Measurements from ENCODE around the gene IL17RB.

Gene IL17RB

DNA sequence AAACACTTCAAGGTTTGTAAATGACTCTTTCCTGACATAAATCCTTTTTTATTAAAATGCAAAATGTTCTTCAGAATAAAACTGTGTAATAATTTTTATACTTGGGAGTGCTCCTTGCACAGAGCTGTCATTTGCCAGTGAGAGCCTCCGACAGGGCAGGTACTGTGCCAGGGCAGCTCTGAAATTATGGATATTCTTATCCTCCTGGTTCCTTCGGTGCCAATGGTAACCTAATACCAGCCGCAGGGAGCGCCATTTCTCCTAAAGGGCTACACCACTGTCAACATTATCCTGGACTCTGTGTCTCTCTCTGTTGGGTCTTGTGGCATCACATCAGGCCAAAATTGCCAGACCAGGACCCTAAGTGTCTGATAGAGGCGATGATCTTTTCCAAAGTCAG, 33.1 kb upstream of the IL17RB start:
- DNase-seq = no peak

GRCh38 chr3:53813876-53814275, 32.5 kb upstream of the IL17RB start:
- DNase-seq = no peak

- no peak for DNase-seq
Measured at GRCh38 chr3:53815067-53815466, 31.3 kb upstream of the IL17RB start.

DNA sequence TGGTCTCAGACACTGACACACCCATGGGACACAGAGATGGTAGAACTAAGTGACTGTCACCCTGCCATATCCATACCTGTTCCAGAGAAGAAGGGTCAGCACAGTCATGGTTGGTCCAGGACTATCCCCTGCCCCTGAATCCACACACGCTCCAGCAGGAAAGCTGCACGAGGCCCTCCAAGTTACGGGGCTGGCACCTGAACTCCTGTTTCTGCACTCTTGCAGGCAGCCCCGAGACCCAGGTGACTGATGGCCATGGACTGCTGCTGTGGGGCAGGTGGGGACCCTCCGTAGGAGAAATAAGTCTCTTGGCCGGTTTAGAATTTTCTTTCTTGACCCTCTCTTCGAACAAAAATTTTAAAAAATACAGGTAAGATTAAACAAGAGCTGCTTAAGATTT, 30.7 kb upstream of the IL17RB start:
- DNase-seq = no peak

DNA sequence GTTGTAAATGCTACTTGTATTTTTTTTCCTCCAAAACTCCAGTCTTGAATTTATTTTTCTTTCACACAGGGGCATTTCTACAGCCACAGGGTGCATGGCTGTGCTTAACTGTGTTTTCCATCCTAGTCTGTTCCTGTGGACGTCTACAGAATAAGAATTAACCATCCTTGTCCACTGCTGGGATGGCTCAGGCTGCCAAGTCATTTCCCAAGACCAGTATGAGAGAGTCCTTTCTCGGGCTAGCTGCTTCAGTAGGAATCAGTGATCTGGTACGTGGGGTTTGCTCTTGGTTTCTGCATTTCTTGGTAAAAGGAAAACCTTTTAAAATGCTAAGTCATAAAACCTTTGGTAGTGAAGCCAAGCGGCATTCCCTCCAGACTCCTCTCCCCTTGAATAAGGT, 29.9 kb upstream of the IL17RB start:
- no peak for DNase-seq

- DNase-seq = no peak
Measured at GRCh38 chr3:53817211-53817610, 29.2 kb upstream of the IL17RB start.

GRCh38 chr3:53817809-53818208, 28.6 kb upstream of the IL17RB start:
- no peak for DNase-seq

DNA sequence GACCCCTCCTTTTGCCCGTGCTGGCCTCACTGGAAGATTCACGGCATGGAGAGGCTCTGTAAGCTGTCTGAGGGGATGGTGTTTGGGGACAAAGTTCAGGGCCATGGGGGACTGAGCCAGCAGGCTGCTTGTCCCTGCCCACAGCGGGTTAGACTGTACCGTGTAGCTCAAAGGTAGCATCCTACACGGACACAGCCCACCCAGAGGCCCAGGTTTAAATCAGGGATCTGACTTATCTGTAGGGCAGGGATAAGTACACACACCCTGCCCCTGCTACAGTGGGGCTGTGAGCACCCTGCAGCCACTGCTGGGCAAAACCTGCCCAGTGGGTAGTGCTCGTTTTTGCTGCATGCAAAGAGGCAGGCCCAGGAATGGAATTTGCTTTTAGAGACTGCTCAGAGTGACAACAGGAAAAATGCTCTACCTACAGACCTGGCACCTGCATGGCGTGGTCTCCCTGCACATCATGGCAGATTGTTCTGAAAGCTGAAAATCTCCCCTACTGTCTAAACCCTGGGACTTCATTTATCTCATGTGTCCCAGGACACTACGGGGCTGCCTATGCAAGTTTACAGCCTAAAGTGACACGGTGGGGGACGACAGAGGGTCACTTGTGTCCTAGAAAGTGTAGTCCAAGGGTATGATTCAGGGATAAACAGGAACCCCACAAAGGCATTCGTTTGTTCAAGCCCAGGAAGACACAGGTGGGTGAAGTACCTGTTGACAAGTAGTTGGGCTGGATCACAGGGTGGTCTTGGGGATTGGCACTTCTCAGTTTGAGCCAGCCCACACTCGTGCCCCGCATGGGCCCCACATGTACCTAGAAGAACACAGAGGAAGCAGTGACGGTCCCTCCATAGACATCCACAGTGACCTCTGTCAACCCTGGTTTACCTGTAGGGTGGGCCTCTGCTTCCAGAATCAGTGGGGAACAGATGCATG, 27.9 kb upstream of the IL17RB start:
- DNase-seq = no peak

DNA sequence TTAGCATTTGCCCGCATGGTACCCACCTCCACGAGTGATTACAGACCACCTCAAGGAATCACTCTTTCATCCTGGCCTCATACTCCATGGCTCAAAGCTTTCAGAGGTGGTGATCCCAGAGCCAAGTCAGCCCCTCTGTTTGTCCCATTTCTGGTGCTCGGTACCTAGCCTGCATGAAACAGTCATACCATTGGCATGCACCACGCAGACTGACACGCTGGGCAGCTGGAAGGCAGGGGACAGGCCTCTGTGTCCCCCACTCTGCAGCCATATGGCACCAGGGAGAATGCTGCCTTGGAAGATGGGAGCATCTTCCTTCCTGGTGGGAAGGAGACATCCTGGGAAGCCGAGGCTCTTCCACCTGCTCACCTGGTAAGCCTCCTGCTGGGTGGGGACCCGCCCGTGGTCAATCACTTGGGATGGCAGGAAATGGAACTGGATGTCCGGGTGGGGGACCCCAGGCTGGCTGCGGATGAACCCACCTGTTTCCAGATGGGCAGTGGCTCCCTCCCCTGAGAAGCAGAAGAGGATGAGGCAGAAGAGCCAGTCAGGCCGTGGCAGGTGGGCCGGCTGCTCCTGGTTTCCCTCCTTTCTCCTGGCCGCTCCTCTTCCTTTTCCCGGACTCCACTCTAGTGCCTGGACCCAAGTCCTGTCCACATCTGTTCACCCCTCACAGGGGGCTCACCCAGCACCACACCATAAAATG, 27.1 kb upstream of the IL17RB start:
- no peak for DNase-seq

- DNase-seq = no peak
Measured at GRCh38 chr3:53820084-53820483, 26.3 kb upstream of the IL17RB start.

DNA sequence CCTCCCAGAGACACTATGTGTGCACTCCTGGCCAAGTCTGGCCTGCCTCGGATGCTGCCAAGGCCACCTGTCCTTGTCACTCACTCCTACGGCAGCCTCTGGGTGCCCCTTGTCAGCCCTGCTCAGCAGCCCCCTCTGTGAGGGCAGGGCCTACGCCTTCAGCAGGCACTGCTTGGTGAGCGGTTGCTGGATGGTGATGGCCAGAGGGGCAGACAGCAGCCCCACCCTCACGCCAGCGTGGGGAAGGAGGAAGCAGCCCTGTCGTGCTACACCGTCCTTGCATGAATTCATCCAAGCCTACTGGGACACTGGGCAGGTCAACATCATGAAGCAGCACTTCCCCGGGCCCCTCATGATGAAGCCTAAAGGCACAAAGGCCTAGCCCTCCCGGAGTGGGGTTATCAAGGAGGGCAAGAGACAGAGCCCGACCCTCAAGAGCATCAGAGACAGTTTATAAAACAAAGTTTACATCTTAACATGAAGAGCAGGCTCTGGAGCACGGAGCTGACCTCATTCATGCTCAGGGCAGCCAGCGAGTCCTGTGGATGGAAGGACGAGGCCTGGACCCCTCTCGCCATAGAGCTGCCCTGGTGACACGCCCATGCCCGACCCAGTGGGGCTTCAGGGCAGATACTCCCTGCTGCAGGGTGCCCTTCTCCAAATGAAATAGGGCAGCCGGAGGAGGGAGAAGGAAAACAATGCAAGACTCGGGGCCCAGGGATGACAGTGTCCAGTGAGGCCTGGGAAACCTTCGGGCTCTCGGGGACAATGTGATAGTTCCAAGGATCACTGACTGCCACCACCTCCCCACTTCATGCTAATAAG, 25.4 kb upstream of the IL17RB start:
- DNase-seq = no peak

GRCh38 chr3:53821631-53822121, 24.7 kb upstream of the IL17RB start:
- DNase-seq = no peak

GRCh38 chr3:53822331-53822741, 24.0 kb upstream of the IL17RB start:
- DNase-seq = no peak

GRCh38 chr3:53823026-53823955, 23.1 kb upstream of the IL17RB start:
- DNase-seq = no peak

DNA sequence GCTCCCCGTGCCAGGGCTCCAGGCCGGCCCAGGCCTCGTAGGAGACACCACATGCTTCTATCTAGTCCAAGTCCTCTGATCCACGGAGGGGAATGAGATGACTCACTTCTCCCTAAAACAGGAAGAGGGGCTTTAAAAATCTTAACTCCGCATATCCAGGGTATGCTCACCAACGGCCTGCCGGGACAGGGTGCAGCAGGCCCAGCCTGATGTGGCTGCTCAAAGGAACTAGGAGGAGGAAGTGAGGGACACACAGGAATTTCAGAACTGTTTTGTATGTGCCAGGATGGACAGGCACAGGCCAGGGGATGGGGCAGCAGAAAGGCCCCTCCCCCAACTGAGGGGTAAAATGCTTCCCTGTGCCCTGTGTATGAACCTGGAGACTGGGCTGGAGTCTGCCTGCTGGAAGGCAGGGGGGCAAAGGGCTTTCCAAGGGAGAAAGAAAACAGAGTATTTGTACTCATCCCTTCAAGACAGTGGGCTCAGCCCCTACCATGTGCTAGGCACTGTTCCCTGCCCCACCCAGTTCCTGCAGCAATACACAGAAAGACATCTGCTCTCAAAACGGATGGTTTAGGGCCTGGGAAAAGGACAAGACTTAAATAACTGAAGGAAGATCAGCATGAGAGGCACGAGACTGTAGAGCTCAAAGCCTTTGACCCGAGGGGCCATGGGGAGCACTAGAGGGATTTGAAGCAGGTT, 22.3 kb upstream of the IL17RB start:
- no peak for DNase-seq

GRCh38 chr3:53824795-53825194, 21.6 kb upstream of the IL17RB start:
- DNase-seq = no peak

- DNase-seq = no peak
Measured at GRCh38 chr3:53826048-53826447, 20.3 kb upstream of the IL17RB start.

- DNase-seq = no peak
Measured at GRCh38 chr3:53828581-53828980, 17.8 kb upstream of the IL17RB start.

DNA sequence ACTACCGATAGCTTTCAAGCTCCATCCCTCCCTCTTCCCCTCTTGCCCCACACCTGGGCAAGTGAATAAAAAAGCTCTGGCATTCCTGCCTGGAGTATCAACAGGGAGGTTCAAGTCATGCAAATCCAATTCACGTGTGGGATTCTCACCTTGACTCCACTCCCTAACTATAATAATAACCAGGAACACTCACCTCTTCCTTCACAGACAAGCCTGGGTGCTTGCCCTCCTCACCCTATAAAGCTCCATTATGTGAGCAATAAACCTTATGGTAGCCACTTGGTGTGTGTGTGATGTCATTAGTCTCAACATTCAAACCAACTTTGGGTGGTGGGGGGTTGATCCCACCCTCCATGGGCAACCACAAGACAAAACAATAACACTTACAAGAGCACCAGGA, 16.8 kb upstream of the IL17RB start:
- no peak for DNase-seq

- no peak for DNase-seq
Measured at GRCh38 chr3:53830944-53831343, 15.4 kb upstream of the IL17RB start.

DNA sequence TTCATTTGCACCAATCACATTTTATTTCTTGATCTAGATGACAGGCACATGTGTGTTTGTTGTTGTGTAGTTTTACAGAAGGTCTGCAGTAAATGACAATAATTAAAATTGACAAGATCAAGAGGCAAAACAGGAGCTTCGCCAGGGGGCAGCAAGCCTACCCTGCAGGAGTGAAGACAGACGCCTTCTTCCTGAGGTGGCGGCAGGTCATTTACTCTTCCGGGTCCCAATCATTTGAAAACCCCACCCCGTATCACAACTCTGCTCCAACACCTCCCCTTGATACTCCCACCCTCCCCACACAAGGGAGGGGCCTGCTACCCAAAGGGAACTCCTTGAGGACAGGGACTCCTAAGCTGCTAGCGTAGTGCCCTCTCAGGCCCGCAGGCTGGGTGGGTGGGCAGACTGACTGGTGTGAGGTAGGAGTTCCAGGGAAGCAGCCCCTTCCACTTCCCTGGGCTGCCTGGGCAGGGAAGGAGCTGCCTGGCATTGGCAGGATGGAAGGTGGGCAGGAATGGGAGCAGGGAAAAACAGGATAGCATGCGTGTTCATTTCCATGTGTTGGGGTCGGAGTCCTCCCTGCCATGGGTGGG, 13.2 kb upstream of the IL17RB start:
- no peak for DNase-seq

Measured in COR-L47 (cell line).